Measurements from ENCODE around the gene HNRNPF.
"Not testable (repeated sequence)": the region's sequence is repeated elsewhere in the genome, so short reads cannot be mapped to it uniquely, and the experiment has no call there.

HNRNPF gene

GRCh38 chr10:43348511-43349312, 60.3 kb downstream of the HNRNPF start:
- no peak for DNase-seq (ENCODE audit: low read depth)

GRCh38 chr10:43347997-43348396, 61.0 kb downstream of the HNRNPF start:
- no peak for DNase-seq (ENCODE audit: low read depth)

DNA sequence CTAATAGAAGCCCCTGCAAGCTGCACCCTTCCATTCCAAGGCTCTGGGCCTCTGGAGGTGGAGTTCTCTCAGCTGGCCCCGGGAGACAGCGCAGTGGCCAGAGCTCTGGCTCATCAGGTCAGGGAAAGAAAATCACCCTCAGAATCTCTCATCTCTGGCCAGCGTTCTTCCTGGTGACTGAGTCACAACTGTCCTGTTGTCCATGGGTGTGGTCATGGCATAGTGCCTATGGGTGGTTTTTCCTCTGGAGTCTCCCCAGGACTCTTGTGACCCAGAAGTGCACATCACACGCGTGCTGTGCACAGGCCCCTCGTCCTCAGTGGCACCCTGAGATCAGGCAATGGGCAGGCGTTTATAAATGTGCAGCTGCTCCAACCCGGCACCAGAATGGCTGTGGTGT, 64.9 kb downstream of the HNRNPF start:
- no peak for DNase-seq (ENCODE audit: low read depth)

DNA sequence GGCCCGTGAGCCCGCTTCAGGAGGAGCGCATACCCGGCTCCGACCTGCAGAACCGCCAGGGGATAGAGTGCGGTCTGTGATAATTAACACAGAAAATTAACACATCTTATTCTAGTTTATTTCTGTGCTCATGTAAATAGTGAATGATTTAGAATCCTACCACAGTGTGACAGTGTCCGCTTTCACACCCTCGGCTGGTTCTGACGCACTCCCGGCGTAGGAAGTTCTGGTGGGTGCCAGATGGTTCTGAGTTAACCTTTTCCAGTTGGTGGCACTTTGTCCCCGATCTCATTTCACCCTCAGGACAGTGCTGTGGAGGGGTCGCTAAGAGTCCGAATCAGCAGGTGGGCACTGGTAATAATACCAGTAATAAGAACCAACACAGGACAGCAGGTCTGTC, 65.9 kb downstream of the HNRNPF start:
- DNase-seq (ENCODE audit: low read depth): no peak

DNA sequence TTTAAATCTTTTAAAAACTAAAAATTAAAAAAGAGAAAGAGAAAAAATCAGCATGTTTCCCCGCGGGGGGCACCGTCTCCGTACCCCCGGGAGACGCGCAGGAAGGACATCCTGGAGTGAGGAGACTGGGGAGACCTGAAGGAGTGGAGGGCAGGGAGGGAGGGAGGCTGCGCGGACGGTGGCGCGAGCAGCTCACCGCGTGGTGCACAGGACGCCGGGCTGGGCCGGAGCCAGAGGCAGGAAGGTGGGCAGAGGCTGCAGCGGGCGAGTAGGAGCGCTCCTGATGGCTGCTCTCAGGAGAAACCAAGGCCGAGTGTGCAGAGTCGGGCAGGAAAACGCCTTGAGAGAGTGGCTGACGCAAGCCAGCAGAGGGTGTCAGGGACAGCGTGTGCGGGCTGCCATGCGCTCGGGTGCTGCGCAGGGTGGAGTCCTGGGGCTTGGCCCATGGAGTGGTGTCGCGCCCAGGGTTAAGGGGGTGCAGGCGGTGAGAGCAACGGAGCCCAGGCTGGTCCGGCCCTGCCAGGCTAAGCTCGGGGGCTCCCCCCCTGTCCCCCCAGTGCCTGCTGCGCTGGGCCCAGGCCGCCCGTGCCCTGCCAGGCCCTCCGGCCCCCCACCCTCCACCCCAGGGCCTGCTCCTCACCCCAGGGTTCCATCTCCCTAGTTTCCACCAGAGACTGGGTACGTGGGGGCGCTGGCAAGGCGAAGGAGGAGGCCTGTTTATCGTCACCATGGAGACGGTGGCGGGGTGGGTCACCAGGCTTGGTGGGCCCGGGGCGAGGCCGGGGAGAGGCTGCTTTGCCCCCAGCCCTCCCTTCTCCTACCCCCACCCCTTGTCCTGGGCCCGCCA, 66.5 kb downstream of the HNRNPF start:
- DNase-seq (ENCODE audit: low read depth): no peak

DNA sequence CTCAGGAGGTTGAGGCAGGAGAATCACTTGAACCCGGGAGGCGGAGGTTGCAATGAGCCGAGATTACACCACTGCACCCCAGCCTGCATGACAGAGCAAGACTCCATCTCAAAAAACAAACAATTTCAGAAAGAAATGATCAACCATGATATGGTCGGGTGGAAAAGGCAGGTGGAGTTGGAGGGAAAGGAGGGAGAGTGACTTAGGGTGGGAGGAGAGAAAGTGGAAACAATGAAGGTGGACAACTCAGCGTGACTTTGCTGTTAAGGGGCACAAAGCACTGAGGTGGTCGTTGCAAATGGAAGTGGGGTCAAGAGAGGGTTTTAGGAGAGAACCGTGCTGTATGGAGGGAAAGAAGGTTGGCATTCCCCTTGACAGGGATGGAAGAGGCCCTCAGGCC, 67.5 kb downstream of the HNRNPF start:
- DNase-seq (ENCODE audit: low read depth): no peak

- DNase-seq (ENCODE audit: low read depth): no peak
Observed at GRCh38 chr10:43340619-43341018, 68.4 kb downstream of the HNRNPF start.

- DNase-seq (ENCODE audit: low read depth): no peak
Observed at GRCh38 chr10:43340101-43340500, 68.9 kb downstream of the HNRNPF start.

DNA sequence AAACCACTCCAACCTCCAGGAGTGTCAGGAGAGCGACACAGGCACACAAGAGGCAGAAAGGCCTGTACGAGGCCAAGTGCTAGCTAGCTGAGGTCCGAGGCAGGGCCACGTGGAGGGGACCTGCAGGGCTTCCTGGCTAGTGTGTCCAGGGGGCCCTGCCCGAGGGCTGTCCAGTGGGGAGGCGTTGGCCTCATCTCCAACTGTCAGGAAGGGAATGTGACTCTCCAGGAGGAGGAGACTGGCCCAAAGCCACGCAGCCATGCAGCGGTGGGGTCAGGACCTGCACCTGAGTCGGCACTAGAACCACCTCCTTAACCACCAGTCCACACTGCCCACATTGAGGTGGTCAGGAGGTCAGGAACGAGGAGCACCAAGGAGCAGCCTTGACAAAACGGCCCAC, 69.8 kb downstream of the HNRNPF start:
- no peak for DNase-seq (ENCODE audit: low read depth)

DNA sequence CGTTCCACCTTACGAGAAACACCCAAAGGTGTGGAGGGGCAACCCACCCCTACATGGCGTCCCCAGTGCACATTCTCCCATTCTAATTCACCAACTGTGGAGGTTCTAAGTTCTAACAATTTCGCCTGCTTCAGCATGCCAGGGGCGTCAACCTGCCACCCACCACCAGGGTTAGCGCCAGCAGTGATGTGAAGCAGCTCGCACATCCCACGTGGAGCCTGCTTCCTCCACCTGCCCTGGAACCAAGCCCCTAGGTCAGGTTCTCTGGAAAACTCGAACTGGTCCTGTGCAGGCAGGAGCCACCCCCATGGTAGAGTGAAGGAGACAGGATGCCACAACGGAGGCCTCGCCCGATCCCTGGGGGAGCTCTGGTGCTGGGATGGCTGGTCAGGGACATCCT, 70.9 kb downstream of the HNRNPF start:
- no peak for DNase-seq (ENCODE audit: low read depth)

- not testable (repeated sequence) for DNase-seq (ENCODE audit: low read depth)
Observed at GRCh38 chr10:43337536-43337935, 71.5 kb downstream of the HNRNPF start.

DNA sequence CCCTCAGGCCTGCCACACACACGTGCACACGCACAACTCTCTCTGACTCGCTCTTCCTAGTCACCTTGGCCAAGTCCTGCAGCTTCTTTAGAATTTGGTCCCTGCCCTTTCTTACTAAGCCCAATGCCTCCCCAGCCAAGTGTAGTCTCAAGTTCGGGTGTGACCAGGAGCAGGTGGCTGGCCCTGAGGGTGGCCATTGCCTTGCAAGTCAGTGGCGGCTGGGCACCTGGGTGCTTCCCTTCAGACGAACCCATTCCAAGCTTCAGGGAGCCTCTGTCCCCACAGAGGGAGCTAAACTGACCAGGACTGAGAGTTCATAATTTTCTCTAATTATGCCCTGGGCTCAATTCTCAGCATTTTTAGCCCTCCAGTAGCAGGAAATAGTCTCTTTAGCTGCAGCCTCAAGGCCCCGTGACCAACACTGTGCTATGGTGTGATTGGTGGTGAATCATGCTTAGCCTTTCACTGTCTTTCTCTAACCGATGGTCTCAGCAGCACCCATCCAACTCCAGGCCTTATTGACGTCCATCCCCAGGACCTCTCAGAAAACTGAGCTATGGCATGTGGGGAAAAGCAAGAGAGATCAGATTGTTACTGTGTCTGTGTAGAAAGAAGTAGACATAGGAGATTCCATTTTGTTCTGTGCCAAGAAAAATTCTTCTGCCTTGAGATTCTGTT, 72.2 kb downstream of the HNRNPF start:
- no peak for DNase-seq (ENCODE audit: low read depth)

DNA sequence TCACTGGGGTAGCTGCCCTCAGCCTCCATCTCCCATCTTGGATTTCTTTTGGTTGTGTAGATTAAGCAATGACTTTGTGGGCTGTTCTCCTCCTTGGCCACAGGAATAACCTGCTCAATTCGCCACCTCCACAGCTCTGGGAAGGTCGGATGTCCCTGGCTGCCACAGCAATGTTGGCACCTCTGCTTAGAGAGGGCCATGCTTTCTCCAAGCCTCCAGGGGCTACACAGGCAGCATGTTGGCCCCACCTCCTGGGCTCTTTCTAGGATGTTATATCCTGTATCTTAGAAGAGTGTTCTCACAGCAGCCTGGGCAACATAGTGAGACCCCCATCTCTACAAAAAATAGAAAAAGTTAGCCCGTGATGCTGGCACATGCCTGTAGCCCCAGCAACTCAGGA, 72.9 kb downstream of the HNRNPF start:
- no peak for DNase-seq (ENCODE audit: low read depth)

Data from GM04503 (cell line).